B cell (primary cell): ENCODE data around the gene ENTHD1. TPM values are rescaled to one million over a fixed set of nuclear protein-coding genes. Genes with fewer than 3 reads are reported as not detected.

Source experiments
- ATAC-seq: fragments of 200-7000 bp; cut with Tn5 transposase; one replicate; pipeline ENCODE4 v1.10.0; 2021; ENCODE audit warnings: low read depth, mild to moderate bottlenecking, moderate number of reproducible peaks, moderate library complexity
- CTCF ChIA-PET: fragments of 350-600 bp; sonication (Branson Sonifier 250); formaldehyde crosslinking; loops from one replicate; lab custom pipeline; 2021; ENCODE audit warnings: antibody characterized with exemption, inconsistent platforms; lab: Charles Lee
- POLR2A ChIA-PET: fragments of 350-600 bp; sonication (Branson Sonifier 250); formaldehyde crosslinking; loops from one replicate; lab custom pipeline; 2021; ENCODE audit warnings: antibody characterized with exemption; lab: Charles Lee
- DNase-seq: peaks from one replicate; pipeline ENCODE4 v3.0.0; 2013
- H2AFZ ChIP-seq: 2 replicates; pipeline ENCODE4 v1.6.1; 2012; ENCODE audit warnings: mild to moderate bottlenecking, low read depth, low read length; ENCODE audit not compliant: insufficient read depth, poor library complexity, severe bottlenecking
- H3K27ac ChIP-seq, 2 donors: 1 replicate in 1 of 2; 2 replicates in 1 of 2; pipeline ENCODE4 v1.5.1; 2012 to 2013; ENCODE audit warnings: low read length in 2 of 2, mild to moderate bottlenecking in 2 of 2, moderate library complexity in 1 of 2
- H3K27me3 ChIP-seq, 4 experiments: fragments of 200-600 bp in 1 of 4; sonication (generic) in 1 of 4; replicated peaks in 1 of 4; 1 replicate in 2 of 4; 2 replicates in 2 of 4; pipeline versions ENCODE4 v1.6.1 to v1.7.0; 2013 to 2016; ENCODE audit warnings: low read length in 3 of 4, mild to moderate bottlenecking in 2 of 4, mixed read lengths in 1 of 4, moderate library complexity in 1 of 4; ENCODE audit not compliant: insufficient read depth in 4 of 4, control insufficient read depth in 3 of 4; ENCODE audit errors: control extremely low read depth in 1 of 4
- H3K36me3 ChIP-seq, 2 experiments: replicated peaks in 1 of 2; 1 replicate in 1 of 2; 2 replicates in 1 of 2; pipeline versions ENCODE4 v1.6.1 to v1.7.1; 2013; ENCODE audit warnings: low read length in 1 of 2; ENCODE audit not compliant: insufficient read depth in 2 of 2, control insufficient read depth in 1 of 2; ENCODE audit errors: control extremely low read depth in 1 of 2, extremely low read depth in 1 of 2
- H3K4me1 ChIP-seq, 2 donors: fragments of 200-600 bp in 1 of 2; sonication (generic) in 1 of 2; 1 replicate in 1 of 2; 2 replicates in 1 of 2; pipeline versions ENCODE4 v1.5.1 to v1.6.1; 2013 to 2017; ENCODE audit warnings: low read length in 2 of 2; ENCODE audit not compliant: control insufficient read depth in 2 of 2, insufficient read depth in 2 of 2
- H3K4me2 ChIP-seq: replicated peaks from 2 replicates; pipeline ENCODE3; 2012; ENCODE audit warnings: mild to moderate bottlenecking, low read depth, low read length; ENCODE audit not compliant: poor library complexity, severe bottlenecking
- H3K4me3 ChIP-seq, 5 experiments: fragments of 200-600 bp in 1 of 5; sonication (generic) in 1 of 5; 1 replicate in 3 of 5; 2 replicates in 2 of 5; pipeline versions ENCODE4 v1.5.1 to v1.7.0; 2011 to 2016; ENCODE audit warnings: low read length in 4 of 5, mild to moderate bottlenecking in 4 of 5, low read depth in 2 of 5, control low read depth in 1 of 5, moderate library complexity in 1 of 5; ENCODE audit not compliant: insufficient read depth in 1 of 5; ENCODE audit errors: control extremely low read depth in 1 of 5, extremely low read depth in 1 of 5
- H3K79me2 ChIP-seq: fragments of 200-600 bp; sonication (generic); one replicate; pipeline ENCODE4 v1.6.0; 2016; ENCODE audit warnings: low read length; ENCODE audit not compliant: control insufficient read depth, insufficient read depth
- H3K9ac ChIP-seq: fragments of 200-600 bp; sonication (generic); 2 replicates; pipeline ENCODE4 v1.6.1; 2017; ENCODE audit warnings: mild to moderate bottlenecking, low read length, moderate library complexity
- H3K9me3 ChIP-seq, 3 donors: one replicate each; pipeline versions ENCODE4 v1.6.1 to v1.7.1; 2013; ENCODE audit warnings: low read length in 2 of 3; ENCODE audit not compliant: control insufficient read depth in 2 of 3, insufficient read depth in 1 of 3; ENCODE audit errors: control extremely low read depth in 1 of 3
- H4K20me1 ChIP-seq: 2 replicates; pipeline ENCODE4 v1.6.0; 2012; ENCODE audit warnings: mild to moderate bottlenecking, low read length; ENCODE audit not compliant: insufficient read depth, control insufficient read depth, poor library complexity, severe bottlenecking
- H3K27ac Mint-ChIP-seq: one replicate; pipeline ENCODE4 v1.8.0; 2021; ENCODE audit warnings: mixed read lengths
- H3K27me3 Mint-ChIP-seq: one replicate; pipeline ENCODE4 v1.8.0; 2021; ENCODE audit warnings: mixed read lengths
- H3K4me1 Mint-ChIP-seq: one replicate; pipeline ENCODE4 v1.8.0; 2021; ENCODE audit warnings: mixed read lengths
- H3K4me3 Mint-ChIP-seq: one replicate; pipeline ENCODE4 v1.8.0; 2021; ENCODE audit warnings: mixed read lengths
- H3K9me3 Mint-ChIP-seq: one replicate; pipeline ENCODE4 v1.8.0; 2022; ENCODE audit warnings: mixed read lengths; ENCODE audit not compliant: insufficient read depth
- EZH2 ChIP-seq: IDR thresholded peaks from 2 replicates; pipeline ENCODE4 v1.6.1; 2012; ENCODE audit warnings: borderline replicate concordance, low read depth, mild to moderate bottlenecking, moderate library complexity, low read length; ENCODE audit not compliant: insufficient read depth, poor library complexity, severe bottlenecking
- WGBS: methylation state at CpG from one replicate; pipeline ENCODE4 v1.1.5; 2013; ENCODE audit warnings: missing lambda C conversion rate; ENCODE audit not compliant: insufficient coverage; 5-methylcytosine and 5-hydroxymethylcytosine counted together
- intact Hi-C: fragments of 100-400 bp; cut with micrococcal nuclease; formaldehyde crosslinking; loops from one replicate; pipeline ENCODE4 v1.10.0; 2022
- polyA plus RNA-seq: library from polyadenylated mRNA; depleted of rRNA; stranded (reverse); fragments of >200 nt; gene quantifications from 2 replicates; pipeline ENCODE4 v1.2.3, GENCODE V29; 2012
- total RNA-seq, 2 donors: library from RNA; stranded (reverse); fragments of 120-200 nt in 1 of 2; gene quantifications; 1 replicate in 1 of 2; 2 replicates in 1 of 2; pipeline versions ENCODE4 v1.2.3 to v1.2.4, GENCODE V29; 2013 to 2022
- TF ChIP-seq, protein P1 (sequence below): fragments of 200-600 bp; IDR thresholded peaks from one replicate; pipeline ENCODE4 v1.8.0; 2022; ENCODE audit warnings: antibody characterized with exemption, mild to moderate bottlenecking

Gene ENTHD1
- total and polyA plus RNA-seq, 2 donors (not counting 1 experiment from before 2014, with no cell fraction given), result not detected

- Histone ChIP-seq H3K79me2 (peaks cover 46% of the 10 kb centered on the region), H3K27ac (peak overlapping the region in 1 of 2 donors; percentile 32), H3K4me3 (no peak overlapping the region), H3K4me1 (peaks cover 63 to 67% of the 10 kb centered on the region in 2 donors), H3K9ac (no peak overlapping the region), H2AFZ (no peak overlapping the region), H3K27me3 (no peaks in the 10 kb centered on the region), H3K9me3 (no peaks in the 10 kb centered on the region), H4K20me1 (peaks cover 4% of the 10 kb centered on the region), H3K36me3 (no peaks in the 10 kb centered on the region), H3K4me2 (peak overlapping the region; percentile 69)
- Mint-ChIP-seq H3K4me3 (no peak overlapping the region), H3K27me3 (no peaks in the 10 kb centered on the region), H3K9me3 (no peaks in the 10 kb centered on the region), H3K27ac (no peak overlapping the region), H3K4me1 (peaks cover 71% of the 10 kb centered on the region)
- DNase-seq (no peak), ATAC-seq (no peak)
- TF ChIP-seq EZH2, result no peak
- TF ChIP-seq, protein P1, sequence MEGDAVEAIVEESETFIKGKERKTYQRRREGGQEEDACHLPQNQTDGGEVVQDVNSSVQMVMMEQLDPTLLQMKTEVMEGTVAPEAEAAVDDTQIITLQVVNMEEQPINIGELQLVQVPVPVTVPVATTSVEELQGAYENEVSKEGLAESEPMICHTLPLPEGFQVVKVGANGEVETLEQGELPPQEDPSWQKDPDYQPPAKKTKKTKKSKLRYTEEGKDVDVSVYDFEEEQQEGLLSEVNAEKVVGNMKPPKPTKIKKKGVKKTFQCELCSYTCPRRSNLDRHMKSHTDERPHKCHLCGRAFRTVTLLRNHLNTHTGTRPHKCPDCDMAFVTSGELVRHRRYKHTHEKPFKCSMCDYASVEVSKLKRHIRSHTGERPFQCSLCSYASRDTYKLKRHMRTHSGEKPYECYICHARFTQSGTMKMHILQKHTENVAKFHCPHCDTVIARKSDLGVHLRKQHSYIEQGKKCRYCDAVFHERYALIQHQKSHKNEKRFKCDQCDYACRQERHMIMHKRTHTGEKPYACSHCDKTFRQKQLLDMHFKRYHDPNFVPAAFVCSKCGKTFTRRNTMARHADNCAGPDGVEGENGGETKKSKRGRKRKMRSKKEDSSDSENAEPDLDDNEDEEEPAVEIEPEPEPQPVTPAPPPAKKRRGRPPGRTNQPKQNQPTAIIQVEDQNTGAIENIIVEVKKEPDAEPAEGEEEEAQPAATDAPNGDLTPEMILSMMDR, result no peak
- ChIA-PET POLR2A (no interaction called here), CTCF (interaction anchor here (1.5 kb wide), 1 partner anchor 39 kb away, joined by 3 read pairs; no protein-coding TSS in a partner anchor)
- intact Hi-C loops, result loop anchor here (10.0 kb wide), 1 partner anchor 103 kb away; no protein-coding TSS in a partner anchor
- WGBS, result 83% methylated on average over 2 of the region's 3 CpGs
Measured at GRCh38 chr22:39937906-39938305, 44.3 kb upstream of the ENTHD1 start.

DNA sequence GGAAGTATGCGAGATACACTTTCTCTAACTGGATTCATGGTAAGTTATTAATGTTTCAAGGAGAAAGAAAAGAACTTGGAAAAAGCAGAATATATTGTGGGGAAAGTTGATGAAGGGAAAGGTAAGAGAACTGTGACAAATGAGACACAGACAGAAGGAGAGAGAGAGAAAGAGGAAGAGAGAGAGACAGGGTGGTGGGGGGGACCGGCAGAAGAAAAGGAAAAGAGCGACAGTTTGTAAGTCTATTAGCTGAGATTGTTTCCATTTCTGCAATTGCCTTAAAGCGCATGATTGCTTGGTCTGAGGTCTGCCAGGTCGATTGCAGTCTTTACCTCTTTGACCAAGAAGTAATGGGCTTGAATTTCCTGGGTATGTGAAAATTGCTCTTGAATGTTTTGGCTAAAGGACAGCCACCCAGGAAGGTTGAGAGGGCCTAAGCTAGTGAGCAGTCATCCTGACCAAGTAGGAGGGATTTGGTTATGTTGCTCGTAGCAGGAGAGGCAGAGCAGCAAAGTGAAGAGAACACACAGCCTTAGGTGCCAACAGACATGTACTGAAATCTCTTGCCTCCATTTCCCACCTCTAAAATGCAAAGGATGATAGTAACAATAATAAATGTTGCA, 43.1 kb upstream of the ENTHD1 start:
- peak overlapping the region; percentile 69 for H3K4me2 ChIP-seq
- CTCF ChIA-PET, result interaction anchor here (0.6 to 1.5 kb wide), 3 partner anchors 88 to 234 kb away, joined by 3 to 5 read pairs (median 3); no protein-coding TSS in a partner anchor
- H3K4me1 Mint-ChIP-seq, result peaks cover 74% of the 10 kb centered on the region
- peak overlapping the region in 1 of 5 experiments; percentile 12 for H3K4me3 ChIP-seq
- H3K4me1 ChIP-seq, result peaks cover 66 to 68% of the 10 kb centered on the region in 2 donors
- H3K9ac ChIP-seq, result peak overlapping the region; percentile 46
- H3K4me3 Mint-ChIP-seq, result peak overlapping the region; percentile 62
- no peaks in the 10 kb centered on the region for H3K9me3 Mint-ChIP-seq
- peaks cover 37% of the 10 kb centered on the region for H3K79me2 ChIP-seq
- no peaks in the 10 kb centered on the region for H3K27me3 Mint-ChIP-seq
- no peaks in the 10 kb centered on the region for H3K27me3 ChIP-seq
- H3K27ac ChIP-seq, result peak overlapping the region; percentile 35 to 77
- POLR2A ChIA-PET, result no interaction called here
- no peaks in the 10 kb centered on the region for H3K36me3 ChIP-seq
- ATAC-seq, result no peak
- DNase-seq, result peak; percentile 47
- TF ChIP-seq, protein P1, result no peak
- no peaks in the 10 kb centered on the region for H4K20me1 ChIP-seq
- no peaks in the 10 kb centered on the region for H3K9me3 ChIP-seq
- intact Hi-C loops, result loop anchor here (10.0 kb wide), 1 partner anchor 102 kb away; no protein-coding TSS in a partner anchor
- peak overlapping the region; percentile 80 for H3K27ac Mint-ChIP-seq
- H2AFZ ChIP-seq, result peak overlapping the region; percentile 40
- WGBS, result 22% methylated on average over 3 of the region's 6 CpGs
